ENCODE measurements around the gene CAPN11. TPM values are rescaled to one million over a fixed set of nuclear protein-coding genes. Genes with fewer than 3 reads are reported as not detected.
"Not testable (repeated sequence)": the region's sequence is repeated elsewhere in the genome, so short reads cannot be mapped to it uniquely, and the experiment has no call there.

CAPN11 gene
- polyA plus RNA-seq, 1 experiment = 0.04 TPM

GRCh38 chr6:44143731-44144130, 14.9 kb upstream of the CAPN11 start:
- DNase-seq (ENCODE audit: low read depth) = no peak
- H3K36me3 ChIP-seq (ENCODE audit: control insufficient read depth, insufficient read depth, low read length) = peaks cover 19% of the 10 kb centered on the region
- H3K4me3 ChIP-seq (ENCODE audit: low read depth, low read length) = no peak overlapping the region
- H3K27me3 ChIP-seq (ENCODE audit: control insufficient read depth, insufficient read depth, low read length) = no peaks in the 10 kb centered on the region
- ChIA-PET POLR2A (no interaction called here), CTCF (interaction anchor here (0.8 to 1.2 kb wide), 4 partner anchors 29 to 47 kb away, joined by 3 to 4 read pairs (median 3); no protein-coding TSS in a partner anchor)
- no peak for TF ChIP-seq CTCF (IDR thresholded peaks at IDR 0.05; ENCODE audit: insufficient read depth, low read depth, low read length)

GRCh38 chr6:44144536-44144935, 14.1 kb upstream of the CAPN11 start:
- DNase-seq (ENCODE audit: low read depth); H3K4me3 ChIP-seq (ENCODE audit: low read depth, low read length); H3K27me3 ChIP-seq (ENCODE audit: control insufficient read depth, insufficient read depth, low read length); POLR2A ChIA-PET: not testable (repeated sequence)
- H3K36me3 ChIP-seq (ENCODE audit: control insufficient read depth, insufficient read depth, low read length) = peaks cover 17% of the 10 kb centered on the region
- CTCF ChIA-PET = interaction anchor here (1.0 to 1.2 kb wide), 4 partner anchors 10 to 44 kb away, joined by 3 to 5 read pairs (median 4); no protein-coding TSS in a partner anchor

- POLR2A ChIA-PET = no interaction called here
- no peak for TF ChIP-seq CTCF (IDR thresholded peaks at IDR 0.05; ENCODE audit: insufficient read depth, low read depth, low read length)
- Histone ChIP-seq H3K4me3 (ENCODE audit: low read depth, low read length) (no peak overlapping the region), H3K36me3 (ENCODE audit: control insufficient read depth, insufficient read depth, low read length) (peaks cover 11% of the 10 kb centered on the region), H3K27me3 (ENCODE audit: control insufficient read depth, insufficient read depth, low read length) (no peaks in the 10 kb centered on the region)
- DNase-seq (ENCODE audit: low read depth) = no peak
- CTCF ChIA-PET = interaction anchor here (6.0 kb wide), 1 partner anchor 48 kb away, joined by 81 read pairs; no protein-coding TSS in a partner anchor
Observed at GRCh38 chr6:44145839-44146238, 12.8 kb upstream of the CAPN11 start.

GRCh38 chr6:44146685-44147084, 11.9 kb upstream of the CAPN11 start:
- TF ChIP-seq CTCF (IDR thresholded peaks at IDR 0.05; ENCODE audit: insufficient read depth, low read depth, low read length) = no peak
- peaks cover 8% of the 10 kb centered on the region for H3K36me3 ChIP-seq (ENCODE audit: control insufficient read depth, insufficient read depth, low read length)
- CTCF ChIA-PET = interaction anchor here (1.5 to 6.0 kb wide), 3 partner anchors 23 to 91 kb away, joined by 3 to 81 read pairs (median 4); no protein-coding TSS in a partner anchor

GRCh38 chr6:44147256-44147655, 11.4 kb upstream of the CAPN11 start:
- DNase-seq (ENCODE audit: low read depth) = no peak
- ChIA-PET CTCF (interaction anchor here (1.5 to 6.0 kb wide), 3 partner anchors 22 to 90 kb away, joined by 3 to 81 read pairs (median 4); no protein-coding TSS in a partner anchor), POLR2A (no interaction called here)
- no peak for TF ChIP-seq CTCF (IDR thresholded peaks at IDR 0.05; ENCODE audit: insufficient read depth, low read depth, low read length)
- no peaks in the 10 kb centered on the region for H3K27me3 ChIP-seq (ENCODE audit: control insufficient read depth, insufficient read depth, low read length)
- H3K4me3 ChIP-seq (ENCODE audit: low read depth, low read length) = no peak overlapping the region
- H3K36me3 ChIP-seq (ENCODE audit: control insufficient read depth, insufficient read depth, low read length) = peaks cover 8% of the 10 kb centered on the region

More at GRCh38 chr6:44146685-44147084, 11.9 kb upstream of the CAPN11 start:
- no peak overlapping the region for H3K4me3 ChIP-seq (ENCODE audit: low read depth, low read length)
- POLR2A ChIA-PET = no interaction called here
- no peak for DNase-seq (ENCODE audit: low read depth)
- H3K27me3 ChIP-seq (ENCODE audit: control insufficient read depth, insufficient read depth, low read length) = no peaks in the 10 kb centered on the region

GRCh38 chr6:44148306-44148705, 10.3 kb upstream of the CAPN11 start:
- Histone ChIP-seq H3K4me3 (ENCODE audit: low read depth, low read length) (no peak overlapping the region), H3K36me3 (ENCODE audit: control insufficient read depth, insufficient read depth, low read length) (peaks cover 8% of the 10 kb centered on the region), H3K27me3 (ENCODE audit: control insufficient read depth, insufficient read depth, low read length) (no peaks in the 10 kb centered on the region)
- CTCF ChIA-PET = interaction anchor here (0.5 to 6.0 kb wide), 4 partner anchors 13 to 109 kb away, joined by 3 to 81 read pairs (median 3); partner anchors contain the start of gene SLC35B2
- POLR2A ChIA-PET = no interaction called here
- TF ChIP-seq CTCF (IDR thresholded peaks at IDR 0.05; ENCODE audit: insufficient read depth, low read depth, low read length) = no peak
- DNase-seq (ENCODE audit: low read depth) = no peak
